SU-DHL-6 (cell line): ENCODE measurements around the gene PPIC.
A peak's percentile ranks its signal among the peaks of the same experiment; 100 is the strongest.

Experiments used
- H2AFZ ChIP-seq: fragments of 200-600 bp; sonication (generic); 2 replicates; pipeline ENCODE4 v1.6.1; 2014; ENCODE audit warnings: low read depth, mild to moderate bottlenecking, moderate library complexity, mixed read lengths, antibody characterized with exemption, low read length; ENCODE audit not compliant: severe bottlenecking
- H3F3A ChIP-seq: fragments of 200-600 bp; shearing (Covaris generic); 2 replicates; pipeline ENCODE4 v1.6.0; 2016; ENCODE audit warnings: antibody characterized with exemption, mild to moderate bottlenecking; ENCODE audit not compliant: insufficient read depth
- H3K27ac ChIP-seq: fragments of 200-600 bp; sonication (generic); 2 replicates; pipeline ENCODE4 v1.5.1; 2016; ENCODE audit warnings: low read depth, mild to moderate bottlenecking, low read length, moderate library complexity, mixed read lengths
- H3K27me3 ChIP-seq: fragments of 200-600 bp; sonication (generic), shearing (Covaris generic); 2 replicates; pipeline ENCODE4 v1.6.0; 2014; ENCODE audit warnings: mild to moderate bottlenecking, low read length
- H3K36me3 ChIP-seq: fragments of 200-600 bp; sonication (generic); 2 replicates; pipeline ENCODE4 v1.6.1; 2014; ENCODE audit warnings: mild to moderate bottlenecking, low read length, mixed read lengths
- H3K4me2 ChIP-seq: fragments of 300-600, 200-600 bp; shearing (Covaris generic), sonication (generic); 2 replicates; pipeline ENCODE4 v1.6.0; 2014; ENCODE audit warnings: low read length, low read depth, mild to moderate bottlenecking; ENCODE audit not compliant: poor library complexity, severe bottlenecking
- H3K4me3 ChIP-seq: fragments of 200-600 bp; sonication (generic); 2 replicates; pipeline ENCODE4 v1.5.1; 2014; ENCODE audit warnings: antibody characterized with exemption, low read length, mild to moderate bottlenecking, mixed read lengths; ENCODE audit not compliant: insufficient read depth, poor library complexity, severe bottlenecking
- H3K79me2 ChIP-seq: fragments of 200-600 bp; sonication (generic); 2 replicates; pipeline ENCODE4 v1.6.1; 2014; ENCODE audit warnings: mild to moderate bottlenecking, low read length, moderate library complexity; ENCODE audit not compliant: insufficient read depth
- H3K9ac ChIP-seq: fragments of 200-600 bp; sonication (generic); 2 replicates; pipeline ENCODE4 v1.7.0; 2014; ENCODE audit warnings: mild to moderate bottlenecking, low read length
- H3K9me2 ChIP-seq: fragments of 200-600 bp; sonication (generic); replicated peaks from 2 replicates; pipeline ENCODE4 v1.6.1; 2014; ENCODE audit warnings: low read length; ENCODE audit not compliant: insufficient read depth
- H3K9me3 ChIP-seq: fragments of 200-600 bp; sonication (generic); 2 replicates; pipeline ENCODE4 v1.6.1; 2014; ENCODE audit warnings: low read length, mixed read lengths; ENCODE audit not compliant: insufficient read depth
- H4K20me1 ChIP-seq: fragments of 200-600 bp; sonication (generic); 2 replicates; pipeline ENCODE4 v1.6.1; 2014; ENCODE audit warnings: low read depth, mild to moderate bottlenecking, antibody characterized with exemption, low read length, moderate library complexity, mixed read lengths
- CTCF ChIP-seq: fragments of 200-600 bp; sonication (generic); IDR thresholded peaks from one replicate; pipeline ENCODE4 v1.5.1; 2017; ENCODE audit warnings: antibody characterized with exemption, mild to moderate bottlenecking, low read length, moderate library complexity; ENCODE audit not compliant: insufficient read depth, poor library complexity, severe bottlenecking
- EZH2phosphoT487 ChIP-seq: fragments of 200-600 bp; sonication (generic), shearing (Covaris generic); conservative IDR thresholded peaks from 2 replicates; pipeline ENCODE4 v1.6.1; 2018; ENCODE audit warnings: mild to moderate bottlenecking, antibody characterized with exemption, low read length, moderate library complexity, mixed read lengths

PPIC gene

GRCh38 chr5:122999947-123000563, 36.5 kb downstream of the PPIC start:
- no peak for TF ChIP-seq EZH2phosphoT487
- peak; percentile 72 for TF ChIP-seq CTCF
- H3K4me3 ChIP-seq, result no peak overlapping the region
- H3K9me3 ChIP-seq, result no peaks in the 10 kb centered on the region
- H3K27ac ChIP-seq, result no peak overlapping the region
- no peaks in the 10 kb centered on the region for H4K20me1 ChIP-seq
- H3K36me3 ChIP-seq, result no peaks in the 10 kb centered on the region
- no peak overlapping the region for H3K4me2 ChIP-seq
- H3K27me3 ChIP-seq, result no peaks in the 10 kb centered on the region
- no peaks in the 10 kb centered on the region for H3K79me2 ChIP-seq
- no peak overlapping the region for H2AFZ ChIP-seq
- H3K9me2 ChIP-seq, result no peaks in the 10 kb centered on the region
- H3K9ac ChIP-seq, result no peak overlapping the region
- H3F3A ChIP-seq, result no peaks in the 10 kb centered on the region

GRCh38 chr5:122997294-122997693, 39.2 kb downstream of the PPIC start:
- Histone ChIP-seq H3K9ac (no peak overlapping the region), H3K27ac (no peak overlapping the region), H3K4me3 (no peak overlapping the region), H2AFZ (no peak overlapping the region), H3K9me2 (no peaks in the 10 kb centered on the region), H3K27me3 (no peaks in the 10 kb centered on the region), H3K9me3 (no peaks in the 10 kb centered on the region), H3K36me3 (no peaks in the 10 kb centered on the region), H3K4me2 (no peak overlapping the region), H4K20me1 (no peaks in the 10 kb centered on the region), H3F3A (no peaks in the 10 kb centered on the region), H3K79me2 (no peaks in the 10 kb centered on the region)
- TF ChIP-seq CTCF (no peak), EZH2phosphoT487 (no peak)

- Histone ChIP-seq H3K27me3 (no peaks in the 10 kb centered on the region), H3K27ac (no peak overlapping the region), H3K4me3 (no peak overlapping the region), H4K20me1 (no peaks in the 10 kb centered on the region), H3K9me3 (no peaks in the 10 kb centered on the region), H3K79me2 (no peaks in the 10 kb centered on the region), H3K4me2 (no peak overlapping the region), H3K9me2 (no peaks in the 10 kb centered on the region), H2AFZ (no peak overlapping the region), H3K9ac (no peak overlapping the region), H3K36me3 (no peaks in the 10 kb centered on the region), H3F3A (no peaks in the 10 kb centered on the region)
- TF ChIP-seq EZH2phosphoT487 (no peak), CTCF (no peak)
These were observed 40.4 kb downstream of the PPIC start for GRCh38 chr5:122996091-122996490.
